Choroid plexus epithelial cell (primary cell): ENCODE measurements around the gene LRRC4C.

Source experiments
- DNase-seq: peaks from one replicate; pipeline ENCODE4 v3.0.0-alpha.2; 2010; ENCODE audit warnings: low read depth
- H3K4me3 ChIP-seq: 2 replicates; pipeline ENCODE4 v1.5.1; 2011; ENCODE audit warnings: low read depth, mild to moderate bottlenecking, control low read depth, low read length, moderate library complexity
- CTCF ChIP-seq: conservative IDR thresholded peaks from 2 replicates; pipeline ENCODE4 v1.5.1; 2011; ENCODE audit warnings: low read depth, mild to moderate bottlenecking, control low read depth, inconsistent platforms, low read length, moderate library complexity

The LRRC4C gene

DNA sequence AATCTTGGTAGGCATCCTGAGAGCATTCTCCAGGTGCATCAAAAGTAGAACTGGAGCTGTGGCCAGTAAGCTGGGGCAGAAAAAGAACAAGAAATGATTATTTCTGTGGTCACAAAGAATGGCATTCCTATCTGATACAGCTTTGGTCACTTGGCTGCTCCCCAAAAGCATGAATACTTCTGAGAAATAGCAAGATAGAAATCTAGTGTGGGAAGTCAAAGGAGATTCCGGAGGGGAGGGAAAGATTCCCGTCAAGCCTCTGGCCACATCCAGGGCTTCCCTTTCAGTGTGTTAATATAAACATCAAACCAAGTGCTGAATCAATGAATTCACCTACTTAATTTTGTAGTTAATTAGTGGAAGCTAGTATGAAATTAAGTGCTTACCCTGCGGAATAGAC, 1185.4 kb downstream of the LRRC4C start:
- peak; percentile 56 for DNase-seq
- no peak overlapping the region for H3K4me3 ChIP-seq
- no peak for TF ChIP-seq CTCF

- no peak overlapping the region for H3K4me3 ChIP-seq
- DNase-seq, result no peak
- TF ChIP-seq CTCF, result no peak
Measured at GRCh38 chr11:40273192-40273732, 1186.2 kb downstream of the LRRC4C start.

DNA sequence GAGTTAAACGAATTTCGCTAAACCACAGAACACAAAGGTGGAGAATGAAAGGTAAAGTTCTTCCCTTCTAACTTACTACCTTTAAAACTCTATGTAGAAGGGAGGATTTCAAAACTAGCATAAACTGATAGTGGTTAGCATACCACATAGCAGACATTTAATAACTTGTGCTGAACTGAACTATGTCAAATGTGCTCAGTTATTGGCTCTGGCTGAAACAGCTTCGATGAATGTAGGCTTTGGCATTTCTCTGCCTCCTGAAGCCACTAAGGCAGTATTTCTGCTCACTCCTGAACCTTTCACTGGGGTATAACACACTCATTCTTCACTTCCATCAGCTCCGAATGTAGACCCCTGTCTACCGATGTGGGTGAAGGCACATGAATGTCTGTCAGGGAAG, 1188.1 kb downstream of the LRRC4C start:
- H3K4me3 ChIP-seq, result no peak overlapping the region
- DNase-seq, result no peak
- TF ChIP-seq CTCF, result no peak

DNA sequence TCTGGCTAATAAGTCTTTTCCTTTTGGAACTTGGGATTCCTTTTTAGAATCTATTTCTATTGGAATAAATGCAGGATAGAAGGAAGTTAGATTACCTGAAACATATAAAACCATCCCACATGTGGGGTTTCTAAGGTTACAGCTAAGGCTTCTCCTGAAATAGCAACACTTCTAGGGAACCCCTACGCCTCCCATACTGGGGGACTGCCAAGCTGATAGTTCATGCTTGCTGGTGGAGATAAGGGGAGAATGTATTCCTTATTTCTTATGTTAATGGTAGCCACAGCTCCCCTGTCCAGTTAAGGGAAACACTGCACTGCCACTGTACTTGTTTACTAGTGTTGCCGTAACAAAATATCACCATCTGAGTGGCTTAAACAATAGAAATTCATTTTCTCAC, 1189.6 kb downstream of the LRRC4C start:
- no peak overlapping the region for H3K4me3 ChIP-seq
- DNase-seq, result no peak
- TF ChIP-seq CTCF, result no peak

DNA sequence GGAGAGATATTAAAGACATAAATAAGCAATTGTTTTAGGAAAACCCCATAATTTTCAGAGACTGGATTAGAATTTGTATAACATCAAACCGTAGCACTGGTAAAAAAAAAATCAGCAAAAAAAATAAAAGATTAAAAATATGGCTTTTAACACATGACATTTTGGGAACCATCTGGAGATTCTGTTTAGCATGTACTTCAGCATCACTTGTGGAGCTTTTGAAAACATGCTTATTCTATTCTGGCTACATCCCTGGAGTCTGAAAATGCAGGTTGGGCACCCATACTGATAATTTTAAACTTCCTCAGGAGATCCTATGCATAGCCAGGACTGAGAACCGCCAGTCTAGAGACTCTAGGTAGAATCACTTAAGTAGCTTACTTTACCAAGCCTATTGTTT, 1190.9 kb downstream of the LRRC4C start:
- no peak overlapping the region for H3K4me3 ChIP-seq
- no peak for TF ChIP-seq CTCF
- DNase-seq, result no peak

- no peak for TF ChIP-seq CTCF
- no peak overlapping the region for H3K4me3 ChIP-seq
- no peak for DNase-seq
Measured at GRCh38 chr11:40255457-40255856, 1204.0 kb downstream of the LRRC4C start.

DNA sequence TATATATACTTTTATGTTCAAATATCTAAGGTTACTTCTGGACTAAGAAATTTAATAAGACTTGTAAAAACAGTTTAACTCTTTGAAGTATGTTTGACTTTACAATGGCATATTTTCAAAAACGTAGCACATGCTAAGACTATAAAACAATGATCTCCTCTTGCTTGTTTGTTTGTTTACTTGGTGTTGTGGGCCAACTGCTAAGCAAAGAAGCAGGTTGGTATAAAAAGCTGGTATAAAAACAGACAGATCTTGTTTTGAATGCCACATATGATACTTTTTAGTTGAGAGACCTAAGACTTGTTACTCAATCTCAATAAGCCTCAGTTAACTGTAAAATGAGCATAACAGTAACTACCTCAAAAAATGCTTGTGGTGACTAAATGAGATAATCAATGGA, 1206.3 kb downstream of the LRRC4C start:
- no peak overlapping the region for H3K4me3 ChIP-seq
- no peak for DNase-seq
- no peak for TF ChIP-seq CTCF
